Adrenal gland (tissue), 12 donors: ENCODE measurements around the gene RPL18. TPM values are rescaled to one million over a fixed set of nuclear protein-coding genes. Genes with fewer than 3 reads are reported as not detected.

Experiments
- DNase-seq, 7 donors: peaks; one replicate each; pipeline ENCODE4 v3.0.0-alpha.2; 2019 to 2020
- H3K27ac ChIP-seq, 5 donors: fragments of 200-600 bp; sonication (generic) in 4 of 5; 1 replicate in 3 of 5; 2 replicates in 2 of 5; pipeline versions ENCODE4 v1.5.1 to v1.8.0; 2016 to 2020; ENCODE audit warnings: mild to moderate bottlenecking in 1 of 5
- H3K27me3 ChIP-seq: fragments of 200-600 bp; 2 replicates; pipeline ENCODE4 v1.8.0; 2021
- H3K36me3 ChIP-seq, 2 donors: fragments of 200-600 bp; replicated peaks in 1 of 2; 1 replicate in 1 of 2; 2 replicates in 1 of 2; pipeline versions ENCODE4 v1.5.1 to v1.8.0; 2018 to 2022
- H3K4me1 ChIP-seq, 2 donors: fragments of 200-600 bp; replicated peaks in 1 of 2; 1 replicate in 1 of 2; 2 replicates in 1 of 2; pipeline versions ENCODE4 v1.5.1 to v1.8.0; 2018 to 2021
- H3K4me3 ChIP-seq, 4 donors: fragments of 200-600 bp; sonication (generic) in 3 of 4; one replicate each; pipeline ENCODE4 v1.5.1; 2016 to 2018
- H3K9me3 ChIP-seq, 3 donors: fragments of 200-600 bp; sonication (generic) in 1 of 3; replicated peaks in 1 of 3; 1 replicate in 2 of 3; 2 replicates in 1 of 3; pipeline versions ENCODE4 v1.5.1 to v1.8.0; 2016 to 2021
- POLR2A ChIP-seq, 2 donors: fragments of 450-650 bp; IDR thresholded peaks; one replicate each; pipeline ENCODE4 v1.6.1; 2017; ENCODE audit warnings: antibody characterized with exemption in 2 of 2, mild to moderate bottlenecking in 2 of 2, moderate library complexity in 1 of 2
- WGBS, 4 donors: extraction: QIAGEN DNeasy Blood & Tissue Kit in 2 of 4; methylation state at CpG; one replicate each; pipeline versions ENCODE4 v1.1.5 to v1.1.7; 2013 to 2017; 5-methylcytosine and 5-hydroxymethylcytosine counted together
- intact Hi-C, 2 donors: fragments of 100-400 bp; cut with DNase I; formaldehyde crosslinking; loops; one replicate each; pipeline versions ENCODE4 v1.14.1 to v1.15.0; 2022 to 2023
- polyA plus RNA-seq, 3 donors: library from polyadenylated mRNA; stranded (reverse); fragments of 200-250 nt in 2 of 3; fragments of 350-450 nt in 1 of 3; fragmentation: Illumina TruSeq in 1 of 3; extraction: RNeasy Lipid Tissue Mini Kit (QIAGEN cat#74804) in 1 of 3; gene quantifications; one replicate each; pipeline ENCODE4 v1.2.3, GENCODE V29; 2013 to 2014
- total RNA-seq, 9 donors: library from RNA; depleted of rRNA in 4 of 9; stranded (reverse); fragments of >200 nt in 4 of 9; fragments of 120-200 nt in 1 of 9; fragmentation: NEBNext Ultra II Directional in 1 of 9; extraction: Animal tissue kit (Norgen Biotek cat#: 25700) in 1 of 9; gene quantifications; one replicate each; pipeline versions ENCODE4 v1.1.0 to v1.2.4, GENCODE V29; 2013 to 2023
- TF ChIP-seq, protein P1 (sequence below), 6 experiments: fragments of 450-650 bp in 4 of 6; fragments of 200-600 bp in 2 of 6; sonication (generic) in 1 of 6; IDR thresholded peaks; 1 replicate in 5 of 6; 2 replicates in 1 of 6; pipeline versions ENCODE4 v1.5.1 to v1.8.0; 2016 to 2021; ENCODE audit warnings: antibody characterized with exemption in 6 of 6, mild to moderate bottlenecking in 2 of 6, moderate library complexity in 1 of 6
- donor health status: healthy with polysubstance abuse.
- donor health status: Bipolar disorder and iron deficiency.
- donor health status: DM: yes; HTN: yes; CAD: no.
- donor health status: DM: no; HTN: no; CAD: no.
- donor health status: DM: no; HTN: no; CAD: no.
- donor health status: DM: yes; HTN: yes; CAD: no.

RPL18 gene
- total and polyA plus RNA-seq, 12 donors, result 575 to 5,137 (median 1,890) TPM

DNA sequence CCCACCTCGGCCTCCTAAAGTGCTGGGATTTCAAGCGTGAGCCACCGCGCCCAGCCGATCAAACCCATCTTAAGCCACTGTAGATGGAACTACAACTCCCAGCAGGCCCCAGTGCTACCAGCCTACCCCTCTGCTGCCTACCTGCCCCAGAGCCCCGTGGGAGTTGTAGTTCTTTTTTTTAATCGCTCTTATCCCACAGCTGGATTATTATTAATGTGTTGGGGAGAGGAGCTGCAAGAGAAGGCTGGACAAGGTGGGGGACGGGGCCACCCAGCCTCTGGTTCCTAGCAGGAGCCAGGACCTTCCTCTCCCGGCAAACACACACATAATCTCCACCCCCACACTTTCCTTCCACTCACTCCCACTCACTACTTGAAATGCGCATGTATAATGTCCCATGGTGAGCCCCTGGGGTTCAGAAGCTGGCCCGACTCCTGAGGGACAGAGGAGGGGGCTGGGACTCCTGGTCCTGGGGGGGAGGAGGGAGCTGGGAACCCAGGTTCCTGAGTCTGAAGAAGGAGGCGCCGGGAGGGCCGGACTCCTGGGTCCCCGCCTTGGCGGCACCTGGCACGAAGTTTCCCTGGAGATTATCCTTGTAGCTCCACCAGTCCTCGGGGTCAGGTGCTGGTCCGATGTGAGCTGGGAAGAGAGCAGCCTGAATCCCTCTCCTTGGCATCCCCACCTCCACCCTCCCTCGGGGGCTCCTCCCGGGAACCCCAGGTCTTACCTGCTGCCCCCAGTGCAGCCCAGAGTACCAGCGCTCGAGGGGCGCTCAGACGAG lies 26.1 kb upstream of the RPL18 start:
- TF ChIP-seq, protein P1, sequence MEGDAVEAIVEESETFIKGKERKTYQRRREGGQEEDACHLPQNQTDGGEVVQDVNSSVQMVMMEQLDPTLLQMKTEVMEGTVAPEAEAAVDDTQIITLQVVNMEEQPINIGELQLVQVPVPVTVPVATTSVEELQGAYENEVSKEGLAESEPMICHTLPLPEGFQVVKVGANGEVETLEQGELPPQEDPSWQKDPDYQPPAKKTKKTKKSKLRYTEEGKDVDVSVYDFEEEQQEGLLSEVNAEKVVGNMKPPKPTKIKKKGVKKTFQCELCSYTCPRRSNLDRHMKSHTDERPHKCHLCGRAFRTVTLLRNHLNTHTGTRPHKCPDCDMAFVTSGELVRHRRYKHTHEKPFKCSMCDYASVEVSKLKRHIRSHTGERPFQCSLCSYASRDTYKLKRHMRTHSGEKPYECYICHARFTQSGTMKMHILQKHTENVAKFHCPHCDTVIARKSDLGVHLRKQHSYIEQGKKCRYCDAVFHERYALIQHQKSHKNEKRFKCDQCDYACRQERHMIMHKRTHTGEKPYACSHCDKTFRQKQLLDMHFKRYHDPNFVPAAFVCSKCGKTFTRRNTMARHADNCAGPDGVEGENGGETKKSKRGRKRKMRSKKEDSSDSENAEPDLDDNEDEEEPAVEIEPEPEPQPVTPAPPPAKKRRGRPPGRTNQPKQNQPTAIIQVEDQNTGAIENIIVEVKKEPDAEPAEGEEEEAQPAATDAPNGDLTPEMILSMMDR (IDR thresholded peaks at IDR 0.05), result no peak
- TF ChIP-seq POLR2A (IDR thresholded peaks at IDR 0.05), result no peak
- Histone ChIP-seq H3K27me3 (no peaks in the 10 kb centered on the region), H3K4me3 (peak overlapping the region in 1 of 4 donors; percentile 60), H3K4me1 (peaks cover 11 to 13% of the 10 kb centered on the region in 2 donors), H3K36me3 (no peaks in the 10 kb centered on the region), H3K9me3 (no peaks in the 10 kb centered on the region), H3K27ac (peak overlapping the region; percentile 75 to 93 (median 83))
- intact Hi-C loops, result loop anchor here in 1 of 2 donors (10.0 kb wide), 1 partner anchor 200 kb away; no protein-coding TSS in a partner anchor
- DNase-seq, result peak; percentile 73 to 93 (median 85)
- 2 to 4% (median 3%) methylated on average over 16 to 25 of the region's 25 CpGs for WGBS, 4 donors

DNA sequence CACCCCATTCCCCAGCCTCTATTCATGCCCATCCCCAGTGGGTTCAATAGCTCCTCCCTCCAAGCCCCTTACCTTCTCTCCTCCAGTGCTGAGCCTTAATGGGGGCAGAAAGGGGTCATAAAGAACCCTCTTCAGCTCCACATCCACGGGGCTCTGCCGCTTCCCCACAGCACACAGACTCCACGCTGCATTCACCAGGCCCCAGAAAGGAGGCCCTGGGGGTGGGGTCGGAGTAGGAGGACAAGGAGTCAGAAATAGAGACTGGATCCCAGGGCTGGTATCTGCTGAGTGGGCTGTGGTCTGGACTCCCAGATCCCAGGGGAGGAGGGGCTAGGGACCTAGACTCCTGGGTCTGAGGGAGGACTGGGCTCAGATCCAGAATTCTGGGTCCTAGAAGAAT lies 25.4 kb upstream of the RPL18 start:
- peaks cover 11 to 13% of the 10 kb centered on the region in 2 donors for H3K4me1 ChIP-seq
- no peak overlapping the region for H3K4me3 ChIP-seq
- H3K9me3 ChIP-seq, result no peaks in the 10 kb centered on the region
- H3K36me3 ChIP-seq, result no peaks in the 10 kb centered on the region
- no peak overlapping the region for H3K27ac ChIP-seq
- intact Hi-C loops, result loop anchor here in 1 of 2 donors (10.0 kb wide), 1 partner anchor 200 kb away; no protein-coding TSS in a partner anchor
- no peaks in the 10 kb centered on the region for H3K27me3 ChIP-seq
- TF ChIP-seq, protein P1 (IDR thresholded peaks at IDR 0.05), result no peak
- no peak for TF ChIP-seq POLR2A (IDR thresholded peaks at IDR 0.05)
- 68 to 86% (median 77%) methylated on average over 4 of the region's 4 CpGs for whole genome bisulfite sequencing, 4 donors
- DNase-seq, result no peak

DNA sequence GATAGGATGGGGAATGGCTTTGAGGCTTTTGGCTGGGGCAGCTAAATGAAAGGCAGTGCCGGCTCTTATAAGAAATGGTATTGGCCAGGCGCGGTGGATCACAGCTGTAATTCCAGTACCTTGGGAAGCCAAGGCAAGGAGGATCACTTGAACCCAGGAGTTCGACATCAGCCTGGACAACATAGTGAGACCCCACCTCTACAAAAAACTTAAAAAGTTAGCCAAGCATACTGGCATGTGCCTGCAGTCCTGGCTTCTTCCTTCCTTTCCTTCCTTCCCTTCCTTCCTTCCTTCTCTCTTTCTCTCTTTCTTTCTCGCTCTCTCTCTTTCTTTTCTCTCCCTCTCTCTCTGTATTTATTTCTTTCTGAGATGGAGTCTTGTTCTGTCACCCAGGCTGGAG lies 23.9 kb upstream of the RPL18 start:
- Histone ChIP-seq H3K9me3 (no peaks in the 10 kb centered on the region), H3K4me1 (peaks cover 17 to 21% of the 10 kb centered on the region in 2 donors), H3K36me3 (no peaks in the 10 kb centered on the region), H3K27me3 (no peaks in the 10 kb centered on the region), H3K4me3 (no peak overlapping the region), H3K27ac (no peak overlapping the region)
- TF ChIP-seq POLR2A (IDR thresholded peaks at IDR 0.05), result no peak
- TF ChIP-seq, protein P1 (IDR thresholded peaks at IDR 0.05), result no peak
- intact Hi-C loops, result loop anchor here in 1 of 2 donors (10.0 kb wide), 1 partner anchor 202 kb away; no protein-coding TSS in a partner anchor
- 86 to 93% (median 90%) methylated on average over 5 of the region's 5 CpGs for WGBS, 4 donors
- no peak for DNase-seq

DNA sequence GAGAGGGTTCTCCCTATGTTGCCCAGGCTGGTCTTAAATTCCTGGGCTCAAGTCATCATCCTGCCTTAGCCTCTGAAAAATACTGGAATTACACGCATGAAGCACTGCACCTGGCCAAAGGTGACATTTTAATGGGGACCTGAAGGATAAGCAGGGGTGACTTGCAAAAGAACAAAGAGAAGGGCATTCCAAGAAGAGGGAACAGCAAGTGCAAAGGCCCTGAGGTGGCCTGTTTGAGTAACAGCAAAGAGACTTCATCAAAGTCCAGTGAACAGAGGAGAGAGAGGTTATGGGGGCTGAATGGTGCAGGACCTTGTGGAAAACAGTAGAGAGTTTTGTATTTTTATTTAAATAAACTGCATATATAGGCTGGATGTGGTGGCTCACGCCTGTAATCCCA lies 22.9 kb upstream of the RPL18 start:
- no peak for TF ChIP-seq POLR2A (IDR thresholded peaks at IDR 0.05)
- TF ChIP-seq, protein P1 (IDR thresholded peaks at IDR 0.05), result no peak
- WGBS, 4 donors, result 88 to 98% (median 92%) methylated on average over 2 of the region's 2 CpGs
- peaks cover 17 to 21% of the 10 kb centered on the region in 2 donors for H3K4me1 ChIP-seq

More for the DNA sequence above, 22.9 kb upstream of the RPL18 start:
- intact Hi-C loops, result loop anchor here in 1 of 2 donors (10.0 kb wide), 1 partner anchor 203 kb away; no protein-coding TSS in a partner anchor
- no peaks in the 10 kb centered on the region for H3K9me3 ChIP-seq
- no peak overlapping the region for H3K27ac ChIP-seq
- no peaks in the 10 kb centered on the region for H3K36me3 ChIP-seq
- H3K27me3 ChIP-seq, result no peaks in the 10 kb centered on the region
- no peak for DNase-seq
- H3K4me3 ChIP-seq, result no peak overlapping the region
